Tibial nerve (tissue), 4 donors: ENCODE data around the gene MND1. TPM values are rescaled to one million over a fixed set of nuclear protein-coding genes. Genes with fewer than 3 reads are reported as not detected.

ENCODE experiments used
- DNase-seq, 2 donors: peaks; one replicate each; pipeline ENCODE4 v3.0.0-alpha.2; 2019; ENCODE audit warnings: low spot score in 2 of 2
- H3K27ac ChIP-seq, 4 donors: fragments of 200-600 bp; sonication (generic) in 3 of 4; one replicate each; pipeline ENCODE4 v1.5.1; 2017 to 2019; ENCODE audit warnings: mild to moderate bottlenecking in 1 of 4
- H3K27me3 ChIP-seq, 2 donors: fragments of 200-600 bp; sonication (generic) in 1 of 2; one replicate each; pipeline versions ENCODE4 v1.5.1 to v1.6.0; 2017 to 2019
- H3K36me3 ChIP-seq, 3 donors: fragments of 200-600 bp; sonication (generic); one replicate each; pipeline ENCODE4 v1.5.1; 2018 to 2019
- H3K4me1 ChIP-seq, 4 donors: fragments of 200-600 bp; sonication (generic) in 3 of 4; one replicate each; pipeline ENCODE4 v1.5.1; 2017 to 2019
- H3K4me3 ChIP-seq, 4 donors: fragments of 200-600 bp; sonication (generic) in 3 of 4; one replicate each; pipeline ENCODE4 v1.5.1; 2017 to 2019; ENCODE audit warnings: mild to moderate bottlenecking in 1 of 4, moderate library complexity in 1 of 4
- H3K9me3 ChIP-seq, 4 donors: fragments of 200-600 bp; sonication (generic) in 3 of 4; one replicate each; pipeline ENCODE4 v1.5.1; 2017 to 2019
- CTCF ChIP-seq, 5 experiments: fragments of 200-600 bp in 3 of 5; fragments of 450-650 bp in 2 of 5; sonication (generic) in 3 of 5; IDR thresholded peaks; one replicate each; pipeline ENCODE4 v1.5.1; 2016 to 2019; ENCODE audit warnings: antibody characterized with exemption in 5 of 5, mild to moderate bottlenecking in 3 of 5, moderate library complexity in 2 of 5
- EP300 ChIP-seq, 2 donors: sonication (generic); formaldehyde crosslinking; IDR thresholded peaks; one replicate each; pipeline ENCODE4 v1.6.1; 2017; ENCODE audit warnings: antibody characterized with exemption in 2 of 2, mild to moderate bottlenecking in 1 of 2
- POLR2A ChIP-seq, 2 donors: fragments of 450-650 bp; IDR thresholded peaks; one replicate each; pipeline ENCODE4 v1.6.1; 2017; ENCODE audit warnings: antibody characterized with exemption in 2 of 2, mild to moderate bottlenecking in 2 of 2, moderate library complexity in 2 of 2
- WGBS, 2 donors: methylation state at CpG; one replicate each; pipeline ENCODE4 v1.1.5; 2018; 5-methylcytosine and 5-hydroxymethylcytosine counted together
- total RNA-seq, 4 donors: library from RNA; depleted of rRNA; stranded (reverse); fragments of >200 nt; gene quantifications; one replicate each; pipeline ENCODE4 v1.1.0, GENCODE V29; 2016

MND1 gene
- total RNA-seq, 4 donors from 2014 or later, result 0.66 to 2.1 TPM; not detected in 2

GRCh38 chr4:153325558-153325957 lies 18.9 kb upstream of the MND1 start:
- TF ChIP-seq EP300 (IDR thresholded peaks at IDR 0.05), result no peak
- TF ChIP-seq CTCF (IDR thresholded peaks at IDR 0.05), result no peak
- TF ChIP-seq POLR2A (IDR thresholded peaks at IDR 0.05), result no peak
- no peaks in the 10 kb centered on the region for H3K4me1 ChIP-seq
- 90 to 94% methylated on average over 2 of the region's 2 CpGs for WGBS, 2 donors
- H3K9me3 ChIP-seq, result no peaks in the 10 kb centered on the region
- H3K4me3 ChIP-seq, result no peak overlapping the region
- H3K27me3 ChIP-seq, result no peaks in the 10 kb centered on the region
- H3K27ac ChIP-seq, result no peak overlapping the region
- no peak for DNase-seq
- peaks cover 0 to 59% (median 0%) of the 10 kb centered on the region in 3 donors for H3K36me3 ChIP-seq

- no peak overlapping the region for H3K27ac ChIP-seq
- no peak for TF ChIP-seq POLR2A (IDR thresholded peaks at IDR 0.05)
Observed at GRCh38 chr4:153326513-153326912, 18.0 kb upstream of the MND1 start.

GRCh38 chr4:153327247-153327646 lies 17.2 kb upstream of the MND1 start:
- Histone ChIP-seq H3K4me1 (no peaks in the 10 kb centered on the region), H3K27me3 (no peaks in the 10 kb centered on the region), H3K4me3 (no peak overlapping the region), H3K27ac (no peak overlapping the region), H3K9me3 (no peaks in the 10 kb centered on the region), H3K36me3 (peaks cover 0 to 55% (median 0%) of the 10 kb centered on the region in 3 donors)
- 81 to 82% methylated on average over 1 of the region's 1 CpG for WGBS, 2 donors
- TF ChIP-seq EP300 (IDR thresholded peaks at IDR 0.05) (no peak), POLR2A (IDR thresholded peaks at IDR 0.05) (no peak), CTCF (IDR thresholded peaks at IDR 0.05) (no peak)
- DNase-seq, result no peak

More at GRCh38 chr4:153326513-153326912, 18.0 kb upstream of the MND1 start:
- Histone ChIP-seq H3K4me3 (no peak overlapping the region), H3K9me3 (no peaks in the 10 kb centered on the region), H3K36me3 (peaks cover 0 to 60% (median 0%) of the 10 kb centered on the region in 3 donors), H3K27me3 (no peaks in the 10 kb centered on the region), H3K4me1 (no peaks in the 10 kb centered on the region)
- DNase-seq, result no peak
- WGBS, 2 donors, result 92 to 95% methylated on average over 11 of the region's 11 CpGs

GRCh38 chr4:153332936-153333335 lies 11.6 kb upstream of the MND1 start:
- WGBS, 2 donors, result 94% methylated on average over 2 of the region's 2 CpGs
- H3K4me3 ChIP-seq, result no peak overlapping the region
- H3K9me3 ChIP-seq, result no peaks in the 10 kb centered on the region
- no peak overlapping the region for H3K27ac ChIP-seq
- peaks cover 0 to 46% (median 0%) of the 10 kb centered on the region in 3 donors for H3K36me3 ChIP-seq
- H3K27me3 ChIP-seq, result no peaks in the 10 kb centered on the region
- TF ChIP-seq CTCF (IDR thresholded peaks at IDR 0.05), result no peak
- H3K4me1 ChIP-seq, result no peaks in the 10 kb centered on the region
- no peak for DNase-seq

GRCh38 chr4:153333874-153334273 lies 10.6 kb upstream of the MND1 start:
- Histone ChIP-seq H3K27me3 (no peaks in the 10 kb centered on the region), H3K4me1 (no peaks in the 10 kb centered on the region), H3K4me3 (no peak overlapping the region), H3K36me3 (peaks cover 0 to 45% (median 0%) of the 10 kb centered on the region in 3 donors), H3K9me3 (no peaks in the 10 kb centered on the region), H3K27ac (no peak overlapping the region)
- DNase-seq, result no peak
- TF ChIP-seq CTCF (IDR thresholded peaks at IDR 0.05) (no peak), EP300 (IDR thresholded peaks at IDR 0.05) (no peak), POLR2A (IDR thresholded peaks at IDR 0.05) (no peak)

GRCh38 chr4:153335665-153336064 lies 8.8 kb upstream of the MND1 start:
- 90% methylated on average over 4 of the region's 4 CpGs for WGBS, 2 donors

More at GRCh38 chr4:153335665-153336064, 8.8 kb upstream of the MND1 start:
- DNase-seq, result no peak
- H3K4me1 ChIP-seq, result no peaks in the 10 kb centered on the region
- H3K9me3 ChIP-seq, result no peaks in the 10 kb centered on the region
- peaks cover 0 to 33% (median 0%) of the 10 kb centered on the region in 3 donors for H3K36me3 ChIP-seq
- TF ChIP-seq CTCF (IDR thresholded peaks at IDR 0.05), result no peak
- TF ChIP-seq EP300 (IDR thresholded peaks at IDR 0.05), result no peak
- TF ChIP-seq POLR2A (IDR thresholded peaks at IDR 0.05), result no peak
- no peaks in the 10 kb centered on the region for H3K27me3 ChIP-seq
- H3K27ac ChIP-seq, result no peak overlapping the region
- no peak overlapping the region for H3K4me3 ChIP-seq
